OCI-LY1 (cell line): ENCODE measurements around the gene SLC38A3.

Experiments
- EZH2 ChIP-seq: fragments of 200-600 bp; sonication (generic), shearing (Covaris generic); IDR thresholded peaks from 2 replicates; pipeline ENCODE4 v1.8.0; 2017; ENCODE audit warnings: borderline replicate concordance, mixed run types, mild to moderate bottlenecking, antibody characterized with exemption, low read length, moderate library complexity, mixed read lengths
- TF ChIP-seq, protein P1 (sequence below): fragments of 200-600 bp; sonication (generic), shearing (Covaris generic); IDR thresholded peaks from 2 replicates; pipeline ENCODE4 v1.5.1; 2017; ENCODE audit warnings: mild to moderate bottlenecking, antibody characterized with exemption, low read length, moderate library complexity, mixed read lengths

DNA sequence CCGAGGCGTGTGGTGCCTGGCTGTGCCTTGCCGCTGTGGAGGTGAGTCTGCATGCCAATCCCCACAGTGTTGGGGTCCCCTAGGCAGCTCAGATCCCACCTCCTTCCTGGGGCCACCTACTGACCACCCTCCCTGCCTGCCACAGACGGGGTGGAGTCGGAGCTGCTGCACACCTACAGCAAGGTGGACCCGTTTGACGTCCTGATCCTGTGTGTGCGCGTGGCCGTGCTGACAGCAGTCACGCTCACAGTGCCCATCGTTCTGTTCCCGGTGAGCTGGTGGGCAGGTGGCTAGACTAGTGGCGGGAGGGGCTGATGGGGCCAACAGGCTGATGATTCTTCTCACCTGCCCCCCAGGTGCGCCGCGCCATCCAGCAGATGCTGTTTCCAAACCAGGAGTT, 13.4 kb downstream of the SLC38A3 start:
- TF ChIP-seq, protein P1, sequence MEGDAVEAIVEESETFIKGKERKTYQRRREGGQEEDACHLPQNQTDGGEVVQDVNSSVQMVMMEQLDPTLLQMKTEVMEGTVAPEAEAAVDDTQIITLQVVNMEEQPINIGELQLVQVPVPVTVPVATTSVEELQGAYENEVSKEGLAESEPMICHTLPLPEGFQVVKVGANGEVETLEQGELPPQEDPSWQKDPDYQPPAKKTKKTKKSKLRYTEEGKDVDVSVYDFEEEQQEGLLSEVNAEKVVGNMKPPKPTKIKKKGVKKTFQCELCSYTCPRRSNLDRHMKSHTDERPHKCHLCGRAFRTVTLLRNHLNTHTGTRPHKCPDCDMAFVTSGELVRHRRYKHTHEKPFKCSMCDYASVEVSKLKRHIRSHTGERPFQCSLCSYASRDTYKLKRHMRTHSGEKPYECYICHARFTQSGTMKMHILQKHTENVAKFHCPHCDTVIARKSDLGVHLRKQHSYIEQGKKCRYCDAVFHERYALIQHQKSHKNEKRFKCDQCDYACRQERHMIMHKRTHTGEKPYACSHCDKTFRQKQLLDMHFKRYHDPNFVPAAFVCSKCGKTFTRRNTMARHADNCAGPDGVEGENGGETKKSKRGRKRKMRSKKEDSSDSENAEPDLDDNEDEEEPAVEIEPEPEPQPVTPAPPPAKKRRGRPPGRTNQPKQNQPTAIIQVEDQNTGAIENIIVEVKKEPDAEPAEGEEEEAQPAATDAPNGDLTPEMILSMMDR: no peak
- no peak for TF ChIP-seq EZH2
